ENCODE results near the gene SOCS2. TPM values are rescaled to one million over a fixed set of nuclear protein-coding genes. Genes with fewer than 3 reads are reported as not detected.

The SOCS2 gene
- total and polyA plus RNA-seq, 2 of the 13 experiments (the other 11 are each of a cell fraction or from before 2014, with no cell fraction given): 0.62 to 1.5 TPM

- Histone ChIP-seq H3K27ac (ENCODE audit: extremely low read length, insufficient read depth, low read length) (no peak overlapping the region), H2AFZ (ENCODE audit: low read length) (no peak overlapping the region), H3K4me1 (ENCODE audit: insufficient read depth, low read length) (peaks cover 15% of the 10 kb centered on the region), H3K4me3 (replicated peaks in 1 of 3; ENCODE audit: insufficient read depth in 1 of 3, low read depth in 2 of 3, low read length in 3 of 3) (no peak overlapping the region), H4K20me1 (ENCODE audit: insufficient read depth, low read length) (no peaks in the 10 kb centered on the region), H3K4me2 (ENCODE audit: low read depth, low read length) (0 out of 2 replicates have a peak overlapping the region, but pooled peaks have one; percentile 12), H3K79me2 (ENCODE audit: insufficient read depth, low read length) (no peaks in the 10 kb centered on the region), H3K9ac (ENCODE audit: insufficient read depth, low read depth, low read length) (no peak overlapping the region), H3K27me3 (ENCODE audit: control insufficient read depth in 1 of 2, insufficient read depth in 2 of 2, low read length in 2 of 2) (no peaks in the 10 kb centered on the region; a peak in 1 of 5 replicates), H3K36me3 (replicated peaks in 1 of 2; ENCODE audit: control insufficient read depth in 1 of 2, insufficient read depth in 2 of 2, low read length in 2 of 2) (no peaks in the 10 kb centered on the region), H3K9me3 (ENCODE audit: low read length) (no peaks in the 10 kb centered on the region)
- DNase-seq (ENCODE audit: low spot score) (peak; percentile 33), ATAC-seq (peak; percentile 81), FAIRE-seq (no peak)
- POLR2A ChIA-PET: no interaction called here
- TF ChIP-seq MLXIP (CRISPR knock-in tag; IDR thresholded peaks at IDR 0.05; ENCODE audit: borderline replicate concordance) (no peak), ZNF496 (CRISPR knock-in tag; IDR thresholded peaks at IDR 0.05; ENCODE audit: insufficient replicate concordance) (no peak)
- intact Hi-C loops (cut with micrococcal nuclease; ENCODE audit: unreplicated experiment): no loop called here
- no TSS peak for BruUV-seq (replicated peaks)
- CTCF ChIA-PET (ENCODE audit: low intra/inter-chr PET ratio, low total read pairs): no interaction called here
- in situ Hi-C loops (cut with HindIII; ENCODE audit: extremely low pct_ligation_motif_present, low pct_unique_long_range_greater_than_20kb): no loop called here
- WGBS (ENCODE audit: low lambda C conversion rate): 3% methylated on average over 4 of the region's 4 CpGs
These were observed 30.8 kb upstream of the SOCS2 start for GRCh38 chr12:93541578-93542225.

- POLR2A ChIA-PET: no interaction called here
- Histone ChIP-seq H3K9me3 (ENCODE audit: low read length) (no peaks in the 10 kb centered on the region), H3K9ac (ENCODE audit: insufficient read depth, low read depth, low read length) (no peak overlapping the region), H3K4me1 (ENCODE audit: insufficient read depth, low read length) (no peaks in the 10 kb centered on the region), H4K20me1 (ENCODE audit: insufficient read depth, low read length) (no peaks in the 10 kb centered on the region), H3K27me3 (ENCODE audit: control insufficient read depth in 1 of 2, insufficient read depth in 2 of 2, low read length in 2 of 2) (no peaks in the 10 kb centered on the region), H3K27ac (ENCODE audit: extremely low read length, insufficient read depth, low read length) (no peak overlapping the region), H2AFZ (ENCODE audit: low read length) (no peak overlapping the region), H3K79me2 (ENCODE audit: insufficient read depth, low read length) (no peaks in the 10 kb centered on the region), H3K4me2 (ENCODE audit: low read depth, low read length) (no peak overlapping the region), H3K4me3 (replicated peaks in 1 of 3; ENCODE audit: insufficient read depth in 1 of 3, low read depth in 2 of 3, low read length in 3 of 3) (no peak overlapping the region), H3K36me3 (replicated peaks in 1 of 2; ENCODE audit: control insufficient read depth in 1 of 2, insufficient read depth in 2 of 2, low read length in 2 of 2) (no peaks in the 10 kb centered on the region)
- BruUV-seq (replicated peaks): no TSS peak
- CTCF ChIA-PET (ENCODE audit: low intra/inter-chr PET ratio, low total read pairs): no interaction called here
- DNase-seq (ENCODE audit: low spot score): no peak
- in situ Hi-C loops (cut with HindIII; ENCODE audit: extremely low pct_ligation_motif_present, low pct_unique_long_range_greater_than_20kb) (no loop called here), intact Hi-C loops (cut with micrococcal nuclease; ENCODE audit: unreplicated experiment) (no loop called here)
- WGBS (ENCODE audit: low lambda C conversion rate): 16% methylated on average over 2 of the region's 2 CpGs
- FAIRE-seq: no peak
- no peak for ATAC-seq
- TF ChIP-seq IKZF5 (CRISPR knock-in tag; IDR thresholded peaks at IDR 0.05): no peak
- TF ChIP-seq FOXO1 (CRISPR knock-in tag; IDR thresholded peaks at IDR 0.05): no peak
- no peak for TF ChIP-seq ZNF282 (IDR thresholded peaks at IDR 0.05; ENCODE audit: partially characterized antibody)
- TF ChIP-seq ZNF446 (CRISPR knock-in tag; IDR thresholded peaks at IDR 0.05): no peak
- no peak for TF ChIP-seq KDM5A (IDR thresholded peaks at IDR 0.05; ENCODE audit: borderline replicate concordance, low read length)
These were observed 24.7 kb upstream of the SOCS2 start for GRCh38 chr12:93547778-93548177.
